Measurements from ENCODE around the gene SNX10.
"Not testable (repeated sequence)": the region's sequence is repeated elsewhere in the genome, so short reads cannot be mapped to it uniquely, and the experiment has no call there.

Gene SNX10, protein sequence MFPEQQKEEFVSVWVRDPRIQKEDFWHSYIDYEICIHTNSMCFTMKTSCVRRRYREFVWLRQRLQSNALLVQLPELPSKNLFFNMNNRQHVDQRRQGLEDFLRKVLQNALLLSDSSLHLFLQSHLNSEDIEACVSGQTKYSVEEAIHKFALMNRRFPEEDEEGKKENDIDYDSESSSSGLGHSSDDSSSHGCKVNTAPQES

DNA sequence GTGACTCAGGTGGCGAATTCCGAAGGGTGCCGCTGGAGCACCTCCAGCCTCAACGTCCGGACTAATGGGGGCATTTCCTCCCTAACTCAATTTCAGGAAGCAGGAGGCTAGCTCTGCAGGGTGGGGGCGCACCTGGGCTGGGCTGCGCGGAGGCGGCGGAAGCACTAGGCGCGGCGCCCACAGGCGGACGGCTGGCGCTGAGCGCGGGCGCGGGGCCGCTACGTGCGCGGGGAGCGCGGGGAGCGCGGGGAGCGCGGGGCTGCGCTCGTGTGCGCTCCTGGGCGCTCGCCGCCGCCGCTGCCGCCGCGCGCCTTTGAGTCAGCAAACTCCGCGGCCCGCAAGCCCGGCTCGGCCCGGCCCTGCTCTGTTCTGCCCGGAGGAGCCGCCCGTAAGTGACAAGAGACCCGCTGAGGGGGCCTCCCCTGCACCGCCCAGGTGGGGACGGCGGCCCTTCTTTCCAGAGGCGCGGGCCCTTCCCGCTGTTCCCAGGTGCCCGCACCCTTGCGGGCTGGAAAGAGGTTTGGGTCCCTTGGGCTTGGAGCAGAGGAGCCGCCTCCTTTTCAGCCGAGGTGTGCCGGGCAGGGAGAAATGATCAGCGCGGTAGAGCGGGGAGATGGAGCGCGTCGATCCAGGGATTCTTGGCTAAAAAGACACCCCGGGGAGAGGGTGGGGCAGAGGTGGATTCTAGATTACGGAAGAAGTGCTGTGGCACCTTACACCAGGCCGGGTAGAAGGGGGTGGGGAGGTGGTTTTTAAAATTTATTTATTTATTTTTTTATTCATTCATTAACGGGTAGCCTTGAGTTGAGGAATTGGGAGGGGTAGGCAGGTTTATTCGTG, at the start of gene SNX10:
Gene SNX10 (plus strand): TSS at position 164 of the 840 bp plus-strand sequence. CDS start 54,581 bp downstream, outside the sequence.
- peak; percentile 60 for DNase-seq

- DNase-seq, result no peak
Measured at GRCh38 chr7:26245150-26245549, 46.5 kb upstream of the SNX10 start.

GRCh38 chr7:26250239-26250638, 41.4 kb upstream of the SNX10 start:
- no peak for DNase-seq

DNA sequence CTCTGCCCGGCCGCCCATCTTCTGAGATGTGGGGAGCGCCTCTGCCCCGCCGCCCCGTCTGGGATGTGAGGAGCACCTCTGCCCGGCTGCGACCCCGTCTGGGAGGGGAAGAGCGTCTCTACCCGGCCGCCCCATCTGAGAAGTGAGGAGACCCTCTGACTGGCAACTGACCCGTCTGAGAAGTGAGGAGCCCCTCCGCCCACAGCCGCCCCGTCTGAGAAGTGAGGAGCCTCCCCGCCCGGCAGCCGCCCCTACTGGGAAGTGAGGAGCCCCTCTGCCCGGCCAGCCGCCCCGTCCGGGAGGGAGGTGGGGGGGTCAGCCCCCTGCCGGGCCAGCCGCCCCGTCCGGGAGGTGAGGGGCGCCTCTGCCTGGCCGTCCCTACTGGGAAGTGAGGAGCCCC, 29.8 kb upstream of the SNX10 start:
- DNase-seq, result not testable (repeated sequence)

GRCh38 chr7:26265065-26265464, 26.6 kb upstream of the SNX10 start:
- no peak for DNase-seq

- DNase-seq, result no peak
Measured at GRCh38 chr7:26265499-26266075, 26.1 kb upstream of the SNX10 start.

DNA sequence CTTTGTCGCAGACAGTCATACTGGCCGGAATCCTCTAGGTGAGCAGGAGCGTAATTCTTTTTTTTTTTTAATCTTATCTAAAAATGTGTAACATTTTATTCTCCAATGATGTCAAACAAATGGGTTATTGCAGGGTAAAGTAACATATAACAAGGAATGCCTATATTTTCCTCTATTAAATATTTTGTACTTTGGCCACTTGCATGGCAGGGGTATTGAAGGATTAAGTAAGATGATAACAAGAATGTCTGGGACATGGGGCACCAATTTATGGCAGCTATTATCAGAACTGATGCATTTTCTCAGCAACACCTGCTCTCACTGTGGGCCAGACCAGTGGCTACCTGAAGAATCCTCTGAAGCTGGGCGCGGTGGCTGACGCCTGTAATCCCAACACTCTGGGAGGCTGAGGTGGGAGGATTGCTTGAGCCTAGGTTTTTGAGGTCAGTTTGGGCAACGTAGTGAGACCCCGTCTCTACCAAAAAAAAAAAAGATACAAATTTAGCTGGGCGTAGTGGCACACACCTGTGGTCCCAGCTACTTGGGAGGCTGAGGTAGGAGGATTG, 24.0 kb upstream of the SNX10 start:
- no peak for DNase-seq

DNA sequence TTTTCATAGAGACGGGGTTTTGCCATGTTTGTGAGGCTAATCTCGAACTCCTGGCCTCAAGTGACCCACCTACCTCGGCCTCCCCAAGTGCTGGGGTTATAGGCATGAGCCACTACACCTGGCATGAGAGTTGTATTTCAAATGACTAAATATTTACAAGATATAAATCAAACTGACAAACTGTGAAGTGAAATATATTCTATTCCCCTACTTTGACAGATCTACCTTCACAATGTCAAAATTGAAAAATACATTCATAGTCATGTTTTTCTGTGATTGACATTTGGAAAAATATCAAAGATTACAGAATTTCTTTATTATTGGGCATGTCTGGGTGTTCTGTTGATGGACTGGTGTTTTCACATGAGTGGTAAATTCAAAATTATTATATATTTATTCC, 16.4 kb upstream of the SNX10 start:
- DNase-seq, result no peak

DNA sequence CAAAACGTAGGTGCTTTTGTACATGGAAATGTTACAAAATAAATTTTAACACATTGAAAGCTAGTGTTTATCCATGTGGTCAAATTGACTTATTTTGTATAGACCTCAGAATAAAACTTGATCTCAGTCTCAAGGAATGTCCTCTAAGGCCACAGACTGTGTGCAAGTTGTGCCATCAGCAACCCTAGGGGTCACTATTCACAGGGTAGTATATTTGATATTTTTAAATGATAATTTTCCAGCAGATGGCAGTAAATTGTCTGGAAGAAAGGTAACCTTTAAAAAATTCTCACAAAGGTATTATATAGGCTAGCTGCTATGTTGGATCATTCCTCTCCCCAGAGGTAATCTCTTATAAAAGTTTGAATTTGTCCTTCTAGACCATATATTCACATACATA, 12.9 kb upstream of the SNX10 start:
- no peak for DNase-seq

GRCh38 chr7:26279405-26279804, 12.3 kb upstream of the SNX10 start:
- no peak for DNase-seq

DNA sequence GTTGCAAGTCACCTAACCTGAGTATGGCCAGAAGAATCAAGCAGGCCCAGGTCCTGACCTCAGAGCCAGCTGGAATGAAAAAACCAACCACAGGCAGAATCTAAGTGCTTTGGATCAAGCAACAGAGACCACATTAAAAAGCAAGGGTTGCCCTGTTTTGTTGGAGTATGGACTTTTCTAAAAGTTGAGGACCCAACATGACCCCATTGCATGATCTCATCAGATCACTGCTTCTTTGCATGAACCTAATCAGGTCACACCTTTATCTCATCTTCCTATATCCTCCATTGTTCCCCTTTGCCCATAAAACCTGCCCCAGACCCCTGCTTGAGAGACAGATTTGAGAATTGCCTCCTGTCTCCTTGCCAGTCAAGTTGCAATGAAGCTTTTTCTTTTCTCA, 11.6 kb upstream of the SNX10 start:
- DNase-seq, result no peak

DNA sequence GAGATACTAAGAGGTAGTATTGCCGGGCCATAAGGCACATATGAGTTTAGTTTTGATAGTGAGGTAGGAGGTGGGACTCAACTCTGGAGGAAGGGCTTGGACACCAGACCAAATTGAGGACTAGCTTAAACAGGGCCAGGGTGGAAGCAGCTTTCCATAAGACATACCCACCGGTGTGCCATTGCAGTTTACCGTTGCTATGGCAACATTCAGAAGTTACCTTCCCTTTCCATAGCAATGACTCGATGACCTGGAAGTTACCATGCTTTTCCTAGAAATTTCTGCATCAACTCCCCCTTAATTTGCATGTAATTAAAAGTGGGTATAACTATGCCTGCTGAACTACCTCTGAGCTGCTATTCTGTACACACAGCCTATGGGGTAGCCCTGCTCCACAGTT, 10.9 kb upstream of the SNX10 start:
- no peak for DNase-seq

DNA sequence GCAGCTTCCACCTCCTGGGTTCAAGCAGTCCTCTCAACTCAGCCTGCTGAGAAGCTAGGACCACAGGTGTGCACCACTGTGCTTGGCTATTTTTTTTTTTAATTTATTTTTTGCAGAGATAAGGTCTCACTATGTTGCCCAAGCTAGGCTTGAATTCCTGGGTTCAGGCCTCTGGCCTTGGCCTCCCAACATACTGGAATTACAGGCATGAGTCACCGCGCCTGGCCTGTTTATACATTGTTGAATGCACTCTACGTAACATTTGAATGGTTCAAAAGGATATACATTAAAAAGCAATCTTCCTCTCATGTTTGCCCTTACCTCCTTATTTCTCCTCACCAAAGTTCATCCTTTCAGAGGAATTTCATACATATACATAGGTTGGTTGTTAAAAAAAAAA, 7.2 kb upstream of the SNX10 start:
- DNase-seq, result no peak

- DNase-seq, result no peak
Measured at GRCh38 chr7:26284995-26285632, 6.5 kb upstream of the SNX10 start.

- no peak for DNase-seq
Measured at GRCh38 chr7:26286157-26286556, 5.5 kb upstream of the SNX10 start.

DNA sequence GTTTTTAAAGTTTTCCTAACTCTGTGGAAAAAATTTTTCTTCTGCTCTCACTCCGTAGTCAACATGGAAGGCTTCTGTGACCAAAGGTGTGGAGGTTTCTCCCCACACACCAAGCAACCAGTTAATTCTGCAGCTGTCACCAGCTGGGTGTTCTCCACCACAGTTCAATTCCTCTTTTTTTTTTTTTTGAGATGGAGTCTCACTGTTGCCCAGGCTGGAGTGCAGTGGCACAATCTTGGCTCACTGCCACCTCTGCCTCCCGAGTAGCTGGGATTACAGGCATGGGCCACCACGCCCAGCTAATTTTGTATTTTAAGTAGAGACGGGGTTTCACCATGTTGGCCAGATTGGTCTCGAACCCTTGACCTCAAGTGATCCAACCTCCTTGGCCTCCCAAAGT, 3.5 kb upstream of the SNX10 start:
- DNase-seq, result not testable (repeated sequence)

DNA sequence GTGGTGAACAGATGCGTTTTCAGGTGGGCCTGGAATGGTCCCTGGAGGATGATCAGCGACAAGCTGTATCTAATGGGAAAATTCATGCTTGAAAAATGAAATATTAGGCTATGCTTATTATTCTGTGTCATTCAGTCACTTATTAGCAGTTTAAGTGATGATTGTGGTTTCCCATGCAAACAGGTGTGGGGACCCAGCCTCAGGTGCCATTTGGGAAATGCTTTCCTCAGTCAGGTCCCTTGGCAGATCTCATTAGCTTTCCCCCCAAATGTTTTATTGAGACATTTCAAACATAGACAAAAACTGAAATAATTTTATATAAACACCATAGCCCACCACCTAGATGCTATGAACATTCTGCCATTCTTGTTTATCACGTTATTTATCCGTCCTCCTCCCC, 411 bp upstream of the SNX10 start:
- DNase-seq, result no peak

- no peak for DNase-seq
Measured at GRCh38 chr7:26292768-26293560, 1.3 kb downstream of the SNX10 start.

DNA sequence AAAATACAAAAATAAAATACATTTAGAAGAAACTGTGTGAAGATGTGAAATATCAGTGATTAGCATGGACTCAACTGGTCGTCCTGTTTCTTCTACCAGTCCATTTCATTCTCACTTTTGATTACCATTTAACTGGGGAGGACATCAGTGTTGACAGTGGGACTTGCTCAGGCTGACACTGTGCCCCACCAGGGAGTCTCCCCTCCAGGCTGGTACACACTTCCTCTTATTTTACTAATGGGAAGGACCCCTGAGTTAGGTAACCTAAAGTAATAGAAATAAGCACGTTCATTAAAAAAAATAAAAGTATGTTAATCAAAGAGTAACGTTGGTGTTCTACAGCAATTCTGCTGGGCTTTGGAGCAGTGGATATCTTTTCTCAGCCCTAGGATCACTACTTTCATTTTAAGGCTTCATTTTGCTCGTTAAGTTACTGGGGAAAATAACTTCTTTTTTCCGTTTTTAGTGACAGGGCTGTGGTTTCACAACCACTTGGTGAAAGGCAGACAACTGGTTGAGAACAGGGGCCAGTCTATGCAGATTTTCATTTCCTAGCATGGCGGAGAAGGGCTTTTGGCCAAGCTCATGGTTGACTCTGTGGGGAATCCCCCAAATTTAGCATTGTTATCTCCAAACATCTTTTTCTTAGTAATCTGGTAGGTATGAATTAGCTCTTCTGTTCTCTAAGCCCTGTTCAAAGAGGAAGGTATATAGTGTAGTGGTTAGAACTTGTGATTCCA, 2.1 kb downstream of the SNX10 start:
- DNase-seq, result peak; percentile 33

GRCh38 chr7:26295015-26295414, 3.4 kb downstream of the SNX10 start:
- no peak for DNase-seq

- DNase-seq, result no peak
Measured at GRCh38 chr7:26295586-26295985, 3.9 kb downstream of the SNX10 start.

All from activated CD4-positive, alpha-beta T cell treated with anti-CD3 and anti-CD28 coated beads, Interleukin-2, amount 50 U/mL, for 1 hour (primary cell).